B cell (primary cell): ENCODE results near the gene IP6K2. TPM values are rescaled to one million over a fixed set of nuclear protein-coding genes. Genes with fewer than 3 reads are reported as not detected.

Experiments used
- ATAC-seq: fragments of 200-7000 bp; cut with Tn5 transposase; one replicate; pipeline ENCODE4 v1.10.0; 2021; ENCODE audit warnings: low read depth, mild to moderate bottlenecking, moderate number of reproducible peaks, moderate library complexity
- CTCF ChIA-PET: fragments of 350-600 bp; sonication (Branson Sonifier 250); formaldehyde crosslinking; loops from one replicate; lab custom pipeline; 2021; ENCODE audit warnings: antibody characterized with exemption, inconsistent platforms; lab: Charles Lee
- POLR2A ChIA-PET: fragments of 350-600 bp; sonication (Branson Sonifier 250); formaldehyde crosslinking; loops from one replicate; lab custom pipeline; 2021; ENCODE audit warnings: antibody characterized with exemption; lab: Charles Lee
- DNase-seq: peaks from one replicate; pipeline ENCODE4 v3.0.0; 2013
- H2AFZ ChIP-seq: 2 replicates; pipeline ENCODE4 v1.6.1; 2012; ENCODE audit warnings: mild to moderate bottlenecking, low read depth, low read length; ENCODE audit not compliant: insufficient read depth, poor library complexity, severe bottlenecking
- H3K27ac ChIP-seq, 2 donors: 1 replicate in 1 of 2; 2 replicates in 1 of 2; pipeline ENCODE4 v1.5.1; 2012 to 2013; ENCODE audit warnings: low read length in 2 of 2, mild to moderate bottlenecking in 2 of 2, moderate library complexity in 1 of 2
- H3K27me3 ChIP-seq, 4 experiments: fragments of 200-600 bp in 1 of 4; sonication (generic) in 1 of 4; replicated peaks in 1 of 4; 1 replicate in 2 of 4; 2 replicates in 2 of 4; pipeline versions ENCODE4 v1.6.1 to v1.7.0; 2013 to 2016; ENCODE audit warnings: low read length in 3 of 4, mild to moderate bottlenecking in 2 of 4, mixed read lengths in 1 of 4, moderate library complexity in 1 of 4; ENCODE audit not compliant: insufficient read depth in 4 of 4, control insufficient read depth in 3 of 4; ENCODE audit errors: control extremely low read depth in 1 of 4
- H3K36me3 ChIP-seq, 2 experiments: replicated peaks in 1 of 2; 1 replicate in 1 of 2; 2 replicates in 1 of 2; pipeline versions ENCODE4 v1.6.1 to v1.7.1; 2013; ENCODE audit warnings: low read length in 1 of 2; ENCODE audit not compliant: insufficient read depth in 2 of 2, control insufficient read depth in 1 of 2; ENCODE audit errors: control extremely low read depth in 1 of 2, extremely low read depth in 1 of 2
- H3K4me1 ChIP-seq, 2 donors: fragments of 200-600 bp in 1 of 2; sonication (generic) in 1 of 2; 1 replicate in 1 of 2; 2 replicates in 1 of 2; pipeline versions ENCODE4 v1.5.1 to v1.6.1; 2013 to 2017; ENCODE audit warnings: low read length in 2 of 2; ENCODE audit not compliant: control insufficient read depth in 2 of 2, insufficient read depth in 2 of 2
- H3K4me2 ChIP-seq: replicated peaks from 2 replicates; pipeline ENCODE3; 2012; ENCODE audit warnings: mild to moderate bottlenecking, low read depth, low read length; ENCODE audit not compliant: poor library complexity, severe bottlenecking
- H3K4me3 ChIP-seq, 5 experiments: fragments of 200-600 bp in 1 of 5; sonication (generic) in 1 of 5; 1 replicate in 3 of 5; 2 replicates in 2 of 5; pipeline versions ENCODE4 v1.5.1 to v1.7.0; 2011 to 2016; ENCODE audit warnings: low read length in 4 of 5, mild to moderate bottlenecking in 4 of 5, low read depth in 2 of 5, control low read depth in 1 of 5, moderate library complexity in 1 of 5; ENCODE audit not compliant: insufficient read depth in 1 of 5; ENCODE audit errors: control extremely low read depth in 1 of 5, extremely low read depth in 1 of 5
- H3K79me2 ChIP-seq: fragments of 200-600 bp; sonication (generic); one replicate; pipeline ENCODE4 v1.6.0; 2016; ENCODE audit warnings: low read length; ENCODE audit not compliant: control insufficient read depth, insufficient read depth
- H3K9ac ChIP-seq: fragments of 200-600 bp; sonication (generic); 2 replicates; pipeline ENCODE4 v1.6.1; 2017; ENCODE audit warnings: mild to moderate bottlenecking, low read length, moderate library complexity
- H3K9me3 ChIP-seq, 3 donors: one replicate each; pipeline versions ENCODE4 v1.6.1 to v1.7.1; 2013; ENCODE audit warnings: low read length in 2 of 3; ENCODE audit not compliant: control insufficient read depth in 2 of 3, insufficient read depth in 1 of 3; ENCODE audit errors: control extremely low read depth in 1 of 3
- H4K20me1 ChIP-seq: 2 replicates; pipeline ENCODE4 v1.6.0; 2012; ENCODE audit warnings: mild to moderate bottlenecking, low read length; ENCODE audit not compliant: insufficient read depth, control insufficient read depth, poor library complexity, severe bottlenecking
- H3K27ac Mint-ChIP-seq: one replicate; pipeline ENCODE4 v1.8.0; 2021; ENCODE audit warnings: mixed read lengths
- H3K27me3 Mint-ChIP-seq: one replicate; pipeline ENCODE4 v1.8.0; 2021; ENCODE audit warnings: mixed read lengths
- H3K4me1 Mint-ChIP-seq: one replicate; pipeline ENCODE4 v1.8.0; 2021; ENCODE audit warnings: mixed read lengths
- H3K4me3 Mint-ChIP-seq: one replicate; pipeline ENCODE4 v1.8.0; 2021; ENCODE audit warnings: mixed read lengths
- H3K9me3 Mint-ChIP-seq: one replicate; pipeline ENCODE4 v1.8.0; 2022; ENCODE audit warnings: mixed read lengths; ENCODE audit not compliant: insufficient read depth
- CTCF ChIP-seq: fragments of 200-600 bp; IDR thresholded peaks from one replicate; pipeline ENCODE4 v1.8.0; 2022; ENCODE audit warnings: antibody characterized with exemption, mild to moderate bottlenecking
- EZH2 ChIP-seq: IDR thresholded peaks from 2 replicates; pipeline ENCODE4 v1.6.1; 2012; ENCODE audit warnings: borderline replicate concordance, low read depth, mild to moderate bottlenecking, moderate library complexity, low read length; ENCODE audit not compliant: insufficient read depth, poor library complexity, severe bottlenecking
- WGBS: methylation state at CpG from one replicate; pipeline ENCODE4 v1.1.5; 2013; ENCODE audit warnings: missing lambda C conversion rate; ENCODE audit not compliant: insufficient coverage; 5-methylcytosine and 5-hydroxymethylcytosine counted together
- intact Hi-C: fragments of 100-400 bp; cut with micrococcal nuclease; formaldehyde crosslinking; loops from one replicate; pipeline ENCODE4 v1.10.0; 2022
- polyA plus RNA-seq: library from polyadenylated mRNA; depleted of rRNA; stranded (reverse); fragments of >200 nt; gene quantifications from 2 replicates; pipeline ENCODE4 v1.2.3, GENCODE V29; 2012
- total RNA-seq, 2 donors: library from RNA; stranded (reverse); fragments of 120-200 nt in 1 of 2; gene quantifications; 1 replicate in 1 of 2; 2 replicates in 1 of 2; pipeline versions ENCODE4 v1.2.3 to v1.2.4, GENCODE V29; 2013 to 2022

Gene IP6K2
- total and polyA plus RNA-seq, 2 donors (not counting 1 experiment from before 2014, with no cell fraction given) = 132 to 140 TPM

- no peak overlapping the region for H3K27ac Mint-ChIP-seq
- Histone ChIP-seq H4K20me1 (peaks cover 14% of the 10 kb centered on the region), H3K4me2 (no peak overlapping the region), H3K79me2 (no peaks in the 10 kb centered on the region), H3K4me1 (peaks cover 10 to 25% of the 10 kb centered on the region in 2 donors), H3K9ac (no peak overlapping the region), H3K9me3 (no peaks in the 10 kb centered on the region), H3K4me3 (no peak overlapping the region), H3K27me3 (no peaks in the 10 kb centered on the region), H2AFZ (no peak overlapping the region), H3K36me3 (peaks cover 0 to 44% of the 10 kb centered on the region in 2 experiments), H3K27ac (no peak overlapping the region)
- no peak for ATAC-seq
- ChIA-PET CTCF (interaction anchor here (1.5 to 2.0 kb wide), 4 partner anchors 25 to 286 kb away, joined by 3 to 7 read pairs (median 6); partner anchors contain the start of genes CELSR3 and SLC26A6), POLR2A (no interaction called here)
- intact Hi-C loops = loop anchor here (5.0 to 10.0 kb wide), 2 partner anchors 222 to 600 kb away; a partner anchor contains a TSS
- H3K9me3 Mint-ChIP-seq = no peaks in the 10 kb centered on the region
- no peak for TF ChIP-seq EZH2
- no peak for TF ChIP-seq CTCF
- H3K4me3 Mint-ChIP-seq = no peak overlapping the region
- no peaks in the 10 kb centered on the region for H3K27me3 Mint-ChIP-seq
- no peak for DNase-seq
- 60% methylated on average over 1 of the region's 3 CpGs for WGBS
- H3K4me1 Mint-ChIP-seq = peaks cover 19% of the 10 kb centered on the region
These were observed 29.8 kb downstream of the IP6K2 start for GRCh38 chr3:48687220-48687678.

GRCh38 chr3:48686538-48687219 is 30.3 kb downstream of the IP6K2 start:
- Histone ChIP-seq H3K4me2 (peak overlapping the region; percentile 75), H3K36me3 (peaks cover 0 to 39% of the 10 kb centered on the region in 2 experiments), H3K27me3 (no peaks in the 10 kb centered on the region), H3K79me2 (no peaks in the 10 kb centered on the region), H3K4me3 (peak overlapping the region in 2 of 5 experiments; percentile 58 to 71), H3K9me3 (no peaks in the 10 kb centered on the region), H4K20me1 (peaks cover 12% of the 10 kb centered on the region), H2AFZ (peak overlapping the region; percentile 77), H3K4me1 (peaks cover 10 to 25% of the 10 kb centered on the region in 2 donors), H3K9ac (peak overlapping the region; percentile 69), H3K27ac (peak overlapping the region in 1 of 2 donors; percentile 68)
- H3K27me3 Mint-ChIP-seq = no peaks in the 10 kb centered on the region
- H3K4me3 Mint-ChIP-seq = peak overlapping the region; percentile 89
- POLR2A ChIA-PET = no interaction called here
- intact Hi-C loops = loop anchor here (5.0 to 10.0 kb wide), 2 partner anchors 222 to 599 kb away; a partner anchor contains a TSS
- peaks cover 19% of the 10 kb centered on the region for H3K4me1 Mint-ChIP-seq
- peak overlapping the region; percentile 92 for H3K27ac Mint-ChIP-seq
- H3K9me3 Mint-ChIP-seq = no peaks in the 10 kb centered on the region
- DNase-seq = no peak
- 73% methylated on average over 3 of the region's 10 CpGs for WGBS
- CTCF ChIA-PET = interaction anchor here (1.0 to 2.0 kb wide), 12 partner anchors 11 to 407 kb away, joined by 3 to 7 read pairs (median 4); partner anchors contain the start of genes ARIH2, CELSR3, IP6K2 and QRICH1
- ATAC-seq = no peak
- TF ChIP-seq EZH2 = no peak
- no peak for TF ChIP-seq CTCF
